ENCODE results near the gene KSR1.

DNA sequence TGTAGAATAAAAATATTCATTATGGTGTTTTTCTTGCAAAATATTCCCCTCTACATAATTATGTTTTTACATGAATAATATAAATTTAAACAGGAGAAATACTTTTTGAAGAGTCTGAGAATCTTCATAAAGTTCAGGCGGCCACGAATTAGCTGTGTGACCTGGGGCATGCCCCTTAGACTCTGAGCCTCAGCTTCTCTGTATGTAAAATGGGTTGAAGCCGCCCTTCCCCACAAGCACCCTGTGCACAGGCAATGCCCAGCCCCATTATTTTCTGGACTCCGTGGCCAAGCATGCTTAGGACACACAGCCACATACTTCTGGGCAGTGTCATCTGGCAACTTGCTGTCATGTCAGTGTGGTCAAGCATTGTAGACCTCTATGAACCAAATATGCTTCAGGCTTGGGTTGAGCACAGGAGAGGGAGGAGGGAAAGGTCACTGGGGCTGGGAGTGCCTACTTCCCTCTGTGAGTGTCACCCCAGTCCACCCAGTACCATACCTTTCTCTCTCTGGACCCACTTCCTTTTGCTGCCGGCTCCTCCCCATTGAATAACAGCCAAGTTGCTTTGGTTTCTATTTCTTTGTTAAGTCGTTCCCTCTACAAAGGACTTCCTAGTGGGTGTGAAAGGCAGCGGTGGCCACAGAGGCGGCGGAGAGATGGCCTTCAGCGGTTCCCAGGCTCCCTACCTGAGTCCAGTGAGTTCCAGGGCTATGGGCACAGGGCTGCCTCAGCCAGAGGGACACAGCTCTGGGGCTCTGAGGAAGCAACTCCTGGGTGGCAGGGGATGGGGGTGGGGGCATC lies 174.6 kb downstream of the KSR1 start, which contains the start of gene LGALS9:
- TF ChIP-seq, protein P1, sequence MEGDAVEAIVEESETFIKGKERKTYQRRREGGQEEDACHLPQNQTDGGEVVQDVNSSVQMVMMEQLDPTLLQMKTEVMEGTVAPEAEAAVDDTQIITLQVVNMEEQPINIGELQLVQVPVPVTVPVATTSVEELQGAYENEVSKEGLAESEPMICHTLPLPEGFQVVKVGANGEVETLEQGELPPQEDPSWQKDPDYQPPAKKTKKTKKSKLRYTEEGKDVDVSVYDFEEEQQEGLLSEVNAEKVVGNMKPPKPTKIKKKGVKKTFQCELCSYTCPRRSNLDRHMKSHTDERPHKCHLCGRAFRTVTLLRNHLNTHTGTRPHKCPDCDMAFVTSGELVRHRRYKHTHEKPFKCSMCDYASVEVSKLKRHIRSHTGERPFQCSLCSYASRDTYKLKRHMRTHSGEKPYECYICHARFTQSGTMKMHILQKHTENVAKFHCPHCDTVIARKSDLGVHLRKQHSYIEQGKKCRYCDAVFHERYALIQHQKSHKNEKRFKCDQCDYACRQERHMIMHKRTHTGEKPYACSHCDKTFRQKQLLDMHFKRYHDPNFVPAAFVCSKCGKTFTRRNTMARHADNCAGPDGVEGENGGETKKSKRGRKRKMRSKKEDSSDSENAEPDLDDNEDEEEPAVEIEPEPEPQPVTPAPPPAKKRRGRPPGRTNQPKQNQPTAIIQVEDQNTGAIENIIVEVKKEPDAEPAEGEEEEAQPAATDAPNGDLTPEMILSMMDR (IDR thresholded peaks at IDR 0.05) = no peak
- TF ChIP-seq POLR2A (IDR thresholded peaks at IDR 0.05) = peak; percentile 69 to 84

All from Peyer's patch (tissue), 4 donors.